ENCODE data around the gene BBS12. TPM values are rescaled to one million over a fixed set of nuclear protein-coding genes. Genes with fewer than 3 reads are reported as not detected.

Gene BBS12
- total and polyA plus RNA-seq, 2 experiments from 2014 or later = 3.0 to 4.7 TPM

DNA sequence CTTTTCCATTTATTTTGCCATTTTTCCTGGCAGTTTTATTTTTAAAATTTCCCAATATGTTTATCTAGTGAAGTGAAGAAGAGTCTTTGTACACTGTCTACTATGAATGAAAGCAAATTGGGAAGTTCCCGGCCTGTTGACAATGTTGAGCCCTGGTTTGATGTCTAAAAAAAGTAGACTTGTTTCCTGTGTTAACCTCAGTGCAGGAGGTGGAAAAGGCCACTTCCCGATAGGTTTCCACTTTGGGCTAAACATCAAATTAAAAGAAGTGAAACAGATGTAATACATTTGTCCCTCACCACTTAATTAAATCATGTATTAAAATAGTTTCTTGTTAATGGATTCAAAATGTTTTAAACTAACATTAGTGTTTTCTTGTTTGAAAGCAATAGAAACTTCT is 30.0 kb downstream of the BBS12 start:
- TF ChIP-seq EZH2phosphoT487 (IDR thresholded peaks at IDR 0.05; ENCODE audit: low read depth, severe bottlenecking, unreplicated experiment) (no peak), CTCF (IDR thresholded peaks at IDR 0.05; ENCODE audit: poor library complexity) (no peak), EZH2 (IDR thresholded peaks at IDR 0.05; ENCODE audit: borderline replicate concordance) (no peak)
- Histone ChIP-seq H3K9me2 (replicated peaks; ENCODE audit: insufficient read depth) (no peaks in the 10 kb centered on the region), H3K4me3 (no peak overlapping the region), H3K4me2 (no peak overlapping the region), H3K9me3 (ENCODE audit: low read depth) (no peaks in the 10 kb centered on the region), H2AFZ (no peak overlapping the region), H4K20me1 (ENCODE audit: insufficient read depth, poor library complexity, severe bottlenecking) (no peaks in the 10 kb centered on the region), H3K27me3 (no peaks in the 10 kb centered on the region), H3K4me1 (ENCODE audit: insufficient read depth) (peaks cover 7% of the 10 kb centered on the region), H3K36me3 (replicated peaks; ENCODE audit: insufficient read depth, low read depth) (no peaks in the 10 kb centered on the region), H3K79me2 (no peaks in the 10 kb centered on the region), H3K27ac (no peak overlapping the region)
- 83% methylated on average over 2 of the region's 2 CpGs for WGBS (ENCODE audit: low lambda C conversion rate, missing lambda C conversion rate)
- DNase-seq (ENCODE audit: low spot score) = no peak

- H3K27me3 ChIP-seq = no peaks in the 10 kb centered on the region
- H3K4me3 ChIP-seq = no peak overlapping the region
- H3K36me3 ChIP-seq (replicated peaks; ENCODE audit: insufficient read depth, low read depth) = no peaks in the 10 kb centered on the region
- H3K4me2 ChIP-seq = no peak overlapping the region
- H4K20me1 ChIP-seq (ENCODE audit: insufficient read depth, poor library complexity, severe bottlenecking) = no peaks in the 10 kb centered on the region
- peaks cover 7% of the 10 kb centered on the region for H3K4me1 ChIP-seq (ENCODE audit: insufficient read depth)
- WGBS (ENCODE audit: low lambda C conversion rate, missing lambda C conversion rate) = 90% methylated on average over 14 of the region's 14 CpGs
- no peak for TF ChIP-seq EZH2 (IDR thresholded peaks at IDR 0.05; ENCODE audit: borderline replicate concordance)
- no peak for TF ChIP-seq EZH2phosphoT487 (IDR thresholded peaks at IDR 0.05; ENCODE audit: low read depth, severe bottlenecking, unreplicated experiment)
- TF ChIP-seq CTCF (IDR thresholded peaks at IDR 0.05; ENCODE audit: poor library complexity) = no peak
- no peaks in the 10 kb centered on the region for H3K9me2 ChIP-seq (replicated peaks; ENCODE audit: insufficient read depth)
- H2AFZ ChIP-seq = no peak overlapping the region
- no peak for DNase-seq (ENCODE audit: low spot score)
- H3K9me3 ChIP-seq (ENCODE audit: low read depth) = no peaks in the 10 kb centered on the region
- H3K79me2 ChIP-seq = no peaks in the 10 kb centered on the region
- no peak overlapping the region for H3K27ac ChIP-seq
Measured at GRCh38 chr4:122762966-122763716, 30.6 kb downstream of the BBS12 start.

DNA sequence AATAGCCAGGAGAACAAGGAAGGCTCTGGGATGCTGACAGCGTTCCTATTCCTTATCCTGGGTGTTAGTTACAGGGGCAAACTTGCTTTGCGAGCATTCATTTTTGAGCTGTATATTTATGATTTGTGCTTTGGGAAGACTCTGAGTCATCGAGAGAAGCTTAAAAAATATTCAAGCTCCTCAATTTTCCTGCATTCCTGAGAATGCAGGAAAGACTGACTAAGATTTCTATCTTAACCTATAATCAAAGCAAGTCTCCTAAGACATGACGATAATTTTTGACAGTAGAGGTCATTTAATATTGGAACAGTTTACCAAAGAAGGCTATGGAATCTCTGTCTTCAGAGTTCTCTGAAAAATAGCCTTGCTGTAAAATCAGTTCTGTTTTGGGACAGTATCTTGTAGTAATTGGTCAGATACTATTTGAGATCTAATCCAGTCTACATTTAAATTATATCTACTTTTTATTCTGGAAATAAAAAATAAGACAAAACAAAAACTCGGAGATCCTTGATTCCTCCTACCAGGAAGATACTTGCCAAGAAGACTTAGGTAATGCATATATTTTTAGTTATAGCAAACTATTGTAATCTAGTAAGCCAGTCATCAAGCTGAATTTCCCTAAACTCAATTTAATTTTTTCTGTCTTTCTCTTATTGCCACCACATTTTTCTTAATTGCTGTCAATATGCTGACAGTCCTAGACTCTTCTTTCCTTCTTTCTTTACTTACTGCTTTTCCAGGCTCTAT is 31.7 kb downstream of the BBS12 start:
- DNase-seq (ENCODE audit: low spot score) = no peak
- no peak overlapping the region for H2AFZ ChIP-seq
- H3K79me2 ChIP-seq = no peaks in the 10 kb centered on the region
- no peak for TF ChIP-seq EZH2 (IDR thresholded peaks at IDR 0.05; ENCODE audit: borderline replicate concordance)
- TF ChIP-seq EZH2phosphoT487 (IDR thresholded peaks at IDR 0.05; ENCODE audit: low read depth, severe bottlenecking, unreplicated experiment) = no peak
- TF ChIP-seq CTCF (IDR thresholded peaks at IDR 0.05; ENCODE audit: poor library complexity) = no peak
- H3K27ac ChIP-seq = peak overlapping the region; percentile 57
- H3K4me2 ChIP-seq = no peak overlapping the region
- no peaks in the 10 kb centered on the region for H3K9me2 ChIP-seq (replicated peaks; ENCODE audit: insufficient read depth)
- no peaks in the 10 kb centered on the region for H3K36me3 ChIP-seq (replicated peaks; ENCODE audit: insufficient read depth, low read depth)
- H3K4me3 ChIP-seq = no peak overlapping the region
- WGBS (ENCODE audit: low lambda C conversion rate, missing lambda C conversion rate) = 81% methylated on average over 5 of the region's 5 CpGs
- H4K20me1 ChIP-seq (ENCODE audit: insufficient read depth, poor library complexity, severe bottlenecking) = no peaks in the 10 kb centered on the region
- no peaks in the 10 kb centered on the region for H3K27me3 ChIP-seq
- H3K9me3 ChIP-seq (ENCODE audit: low read depth) = no peaks in the 10 kb centered on the region
- H3K4me1 ChIP-seq (ENCODE audit: insufficient read depth) = peaks cover 7% of the 10 kb centered on the region
